CD4-positive, alpha-beta T cell (primary cell): Measurements from ENCODE around the gene ESR2. TPM values are rescaled to one million over a fixed set of nuclear protein-coding genes. Genes with fewer than 3 reads are reported as not detected.

Experiments
- ATAC-seq: fragments of 200-7000 bp; cut with Tn5 transposase; one replicate; pipeline ENCODE4 v1.10.0; 2022; ENCODE audit warnings: mild to moderate bottlenecking; ENCODE audit not compliant: poor library complexity
- CTCF ChIA-PET: fragments of 350-600 bp; sonication (Branson Sonifier 250); formaldehyde crosslinking; loops from one replicate; lab custom pipeline; 2021; ENCODE audit warnings: antibody characterized with exemption, inconsistent platforms; lab: Charles Lee
- POLR2A ChIA-PET: fragments of 350-600 bp; sonication (Branson Sonifier 250); formaldehyde crosslinking; loops from one replicate; lab custom pipeline; 2021; ENCODE audit warnings: antibody characterized with exemption, inconsistent platforms; lab: Charles Lee
- DNase-seq, 14 experiments: peaks; one replicate each; pipeline ENCODE4 v3.0.0-alpha.2; 2013 to 2020; ENCODE audit warnings: mixed read lengths in 2 of 14
- H3K27ac ChIP-seq, 2 donors: one replicate each; pipeline versions ENCODE4 v1.5.1 to v1.7.0; 2013; ENCODE audit warnings: low read length in 2 of 2, low read depth in 1 of 2, mild to moderate bottlenecking in 1 of 2
- H3K27me3 ChIP-seq, 2 experiments: 1 replicate in 1 of 2; 2 replicates in 1 of 2; pipeline versions ENCODE4 v1.6.1 to v1.7.0; 2013; ENCODE audit warnings: low read length in 2 of 2, control low read depth in 1 of 2, mild to moderate bottlenecking in 1 of 2, moderate library complexity in 1 of 2; ENCODE audit not compliant: insufficient read depth in 2 of 2, control insufficient read depth in 1 of 2
- H3K36me3 ChIP-seq: one replicate; pipeline ENCODE4 v1.6.1; 2013; ENCODE audit warnings: low read length, control low read depth; ENCODE audit not compliant: insufficient read depth
- H3K4me1 ChIP-seq: one replicate; pipeline ENCODE4 v1.6.1; 2013; ENCODE audit warnings: low read length, control low read depth; ENCODE audit not compliant: insufficient read depth
- H3K4me3 ChIP-seq: one replicate; pipeline ENCODE4 v1.5.1; 2013; ENCODE audit warnings: mild to moderate bottlenecking, low read length, moderate library complexity
- H3K9me3 ChIP-seq, 2 experiments: 1 replicate in 1 of 2; 2 replicates in 1 of 2; pipeline versions ENCODE4 v1.6.1 to v1.7.0; 2013; ENCODE audit warnings: low read length in 2 of 2, mild to moderate bottlenecking in 2 of 2, control low read depth in 1 of 2, moderate library complexity in 1 of 2; ENCODE audit not compliant: control insufficient read depth in 1 of 2, insufficient read depth in 1 of 2
- H3K27ac Mint-ChIP-seq: one replicate; pipeline ENCODE4 v1.8.0; 2020; ENCODE audit warnings: mixed read lengths
- H3K27me3 Mint-ChIP-seq: one replicate; pipeline ENCODE4 v1.8.0; 2021; ENCODE audit warnings: mixed read lengths
- H3K36me3 Mint-ChIP-seq: one replicate; pipeline ENCODE4 v1.8.0; 2021; ENCODE audit warnings: low read depth, mixed read lengths
- H3K4me1 Mint-ChIP-seq: one replicate; pipeline ENCODE4 v1.8.0; 2021; ENCODE audit warnings: low read depth, mixed read lengths
- H3K4me3 Mint-ChIP-seq: one replicate; pipeline ENCODE4 v1.8.0; 2020; ENCODE audit warnings: mild to moderate bottlenecking, mixed read lengths
- H3K9me3 Mint-ChIP-seq: one replicate; pipeline ENCODE4 v1.8.0; 2020; ENCODE audit warnings: mixed read lengths
- CTCF ChIP-seq: fragments of 200-600 bp; IDR thresholded peaks from one replicate; pipeline ENCODE4 v1.8.0; 2022; ENCODE audit warnings: antibody characterized with exemption, mild to moderate bottlenecking
- intact Hi-C, 2 experiments: fragments of 100-400 bp; cut with DNase I in 1 of 2; cut with micrococcal nuclease in 1 of 2; formaldehyde crosslinking; loops; one replicate each; pipeline versions ENCODE4 v1.15.1 to v1.9.0; 2023 to 2025; cut with DNase I, micrococcal nuclease
- total RNA-seq, 174 experiments: library from RNA in 2 of 174; stranded (reverse) in 2 of 174; gene quantifications; one replicate each; pipeline ENCODE4 v1.2.3 and lab custom pipeline; 2021 to 2026

Gene ESR2
- total RNA-seq, 2 experiments from 2014 or later = 0.08 TPM; not detected in 1

GRCh38 chr14:64208261-64208660 lies 85.9 kb downstream of the ESR2 start:
- no peak overlapping the region for H3K27ac ChIP-seq
- no peak for DNase-seq
- ChIA-PET POLR2A (no interaction called here), CTCF (no interaction called here)
- intact Hi-C loops = no loop called here
- H3K4me1 ChIP-seq = no peaks in the 10 kb centered on the region
- Mint-ChIP-seq H3K4me3 (no peak overlapping the region), H3K4me1 (no peaks in the 10 kb centered on the region), H3K27me3 (no peaks in the 10 kb centered on the region), H3K27ac (no peak overlapping the region), H3K9me3 (no peaks in the 10 kb centered on the region), H3K36me3 (peaks cover 68% of the 10 kb centered on the region)
- no peak overlapping the region for H3K4me3 ChIP-seq
- H3K27me3 ChIP-seq = no peaks in the 10 kb centered on the region
- no peaks in the 10 kb centered on the region for H3K9me3 ChIP-seq
- TF ChIP-seq CTCF = no peak
- H3K36me3 ChIP-seq = peaks cover 70% of the 10 kb centered on the region
- no peak for ATAC-seq

- intact Hi-C loops = no loop called here
- peak overlapping the region; percentile 3 for H3K27ac Mint-ChIP-seq
- H3K36me3 ChIP-seq = peaks cover 52% of the 10 kb centered on the region
- ChIA-PET POLR2A (no interaction called here), CTCF (no interaction called here)
- no peak overlapping the region for H3K4me3 Mint-ChIP-seq
- no peak for DNase-seq
- no peak for TF ChIP-seq CTCF
- H3K4me1 Mint-ChIP-seq = no peaks in the 10 kb centered on the region
- H3K27me3 ChIP-seq = no peaks in the 10 kb centered on the region
- no peaks in the 10 kb centered on the region for H3K27me3 Mint-ChIP-seq
- H3K9me3 ChIP-seq = no peaks in the 10 kb centered on the region
- H3K4me3 ChIP-seq = no peak overlapping the region
- H3K4me1 ChIP-seq = peaks cover 4% of the 10 kb centered on the region
- no peak for ATAC-seq
- H3K9me3 Mint-ChIP-seq = no peaks in the 10 kb centered on the region
- H3K27ac ChIP-seq = no peak overlapping the region
- H3K36me3 Mint-ChIP-seq = peaks cover 50% of the 10 kb centered on the region
These were observed 90.7 kb downstream of the ESR2 start for GRCh38 chr14:64203366-64204006.

- no peak for DNase-seq
- Mint-ChIP-seq H3K27me3 (no peaks in the 10 kb centered on the region), H3K4me3 (no peak overlapping the region), H3K36me3 (peaks cover 46% of the 10 kb centered on the region), H3K27ac (peak overlapping the region; percentile 3), H3K9me3 (no peaks in the 10 kb centered on the region), H3K4me1 (peaks cover 1% of the 10 kb centered on the region)
- Histone ChIP-seq H3K4me3 (no peak overlapping the region), H3K4me1 (peaks cover 6% of the 10 kb centered on the region), H3K27me3 (no peaks in the 10 kb centered on the region), H3K27ac (no peak overlapping the region), H3K36me3 (peaks cover 52% of the 10 kb centered on the region), H3K9me3 (no peaks in the 10 kb centered on the region)
- ATAC-seq = no peak
- intact Hi-C loops = no loop called here
- CTCF ChIA-PET = interaction anchor here (0.6 kb wide), 1 partner anchor 523 kb away, joined by 3 read pairs; no protein-coding TSS in a partner anchor
- TF ChIP-seq CTCF = no peak
- POLR2A ChIA-PET = no interaction called here
These were observed 91.5 kb downstream of the ESR2 start for GRCh38 chr14:64202716-64203115.
